B cell (primary cell): ENCODE data around the gene CEL. TPM values are rescaled to one million over a fixed set of nuclear protein-coding genes. Genes with fewer than 3 reads are reported as not detected.

Experiments used
- ATAC-seq: fragments of 200-7000 bp; cut with Tn5 transposase; one replicate; pipeline ENCODE4 v1.10.0; 2021; ENCODE audit warnings: low read depth, mild to moderate bottlenecking, moderate number of reproducible peaks, moderate library complexity
- CTCF ChIA-PET: fragments of 350-600 bp; sonication (Branson Sonifier 250); formaldehyde crosslinking; loops from one replicate; lab custom pipeline; 2021; ENCODE audit warnings: antibody characterized with exemption, inconsistent platforms; lab: Charles Lee
- POLR2A ChIA-PET: fragments of 350-600 bp; sonication (Branson Sonifier 250); formaldehyde crosslinking; loops from one replicate; lab custom pipeline; 2021; ENCODE audit warnings: antibody characterized with exemption; lab: Charles Lee
- DNase-seq: peaks from one replicate; pipeline ENCODE4 v3.0.0; 2013
- H2AFZ ChIP-seq: 2 replicates; pipeline ENCODE4 v1.6.1; 2012; ENCODE audit warnings: mild to moderate bottlenecking, low read depth, low read length; ENCODE audit not compliant: insufficient read depth, poor library complexity, severe bottlenecking
- H3K27ac ChIP-seq, 2 donors: 1 replicate in 1 of 2; 2 replicates in 1 of 2; pipeline ENCODE4 v1.5.1; 2012 to 2013; ENCODE audit warnings: low read length in 2 of 2, mild to moderate bottlenecking in 2 of 2, moderate library complexity in 1 of 2
- H3K27me3 ChIP-seq, 4 experiments: fragments of 200-600 bp in 1 of 4; sonication (generic) in 1 of 4; replicated peaks in 1 of 4; 1 replicate in 2 of 4; 2 replicates in 2 of 4; pipeline versions ENCODE4 v1.6.1 to v1.7.0; 2013 to 2016; ENCODE audit warnings: low read length in 3 of 4, mild to moderate bottlenecking in 2 of 4, mixed read lengths in 1 of 4, moderate library complexity in 1 of 4; ENCODE audit not compliant: insufficient read depth in 4 of 4, control insufficient read depth in 3 of 4; ENCODE audit errors: control extremely low read depth in 1 of 4
- H3K36me3 ChIP-seq, 2 experiments: replicated peaks in 1 of 2; 1 replicate in 1 of 2; 2 replicates in 1 of 2; pipeline versions ENCODE4 v1.6.1 to v1.7.1; 2013; ENCODE audit warnings: low read length in 1 of 2; ENCODE audit not compliant: insufficient read depth in 2 of 2, control insufficient read depth in 1 of 2; ENCODE audit errors: control extremely low read depth in 1 of 2, extremely low read depth in 1 of 2
- H3K4me1 ChIP-seq, 2 donors: fragments of 200-600 bp in 1 of 2; sonication (generic) in 1 of 2; 1 replicate in 1 of 2; 2 replicates in 1 of 2; pipeline versions ENCODE4 v1.5.1 to v1.6.1; 2013 to 2017; ENCODE audit warnings: low read length in 2 of 2; ENCODE audit not compliant: control insufficient read depth in 2 of 2, insufficient read depth in 2 of 2
- H3K4me2 ChIP-seq: replicated peaks from 2 replicates; pipeline ENCODE3; 2012; ENCODE audit warnings: mild to moderate bottlenecking, low read depth, low read length; ENCODE audit not compliant: poor library complexity, severe bottlenecking
- H3K4me3 ChIP-seq, 5 experiments: fragments of 200-600 bp in 1 of 5; sonication (generic) in 1 of 5; 1 replicate in 3 of 5; 2 replicates in 2 of 5; pipeline versions ENCODE4 v1.5.1 to v1.7.0; 2011 to 2016; ENCODE audit warnings: low read length in 4 of 5, mild to moderate bottlenecking in 4 of 5, low read depth in 2 of 5, control low read depth in 1 of 5, moderate library complexity in 1 of 5; ENCODE audit not compliant: insufficient read depth in 1 of 5; ENCODE audit errors: control extremely low read depth in 1 of 5, extremely low read depth in 1 of 5
- H3K79me2 ChIP-seq: fragments of 200-600 bp; sonication (generic); one replicate; pipeline ENCODE4 v1.6.0; 2016; ENCODE audit warnings: low read length; ENCODE audit not compliant: control insufficient read depth, insufficient read depth
- H3K9ac ChIP-seq: fragments of 200-600 bp; sonication (generic); 2 replicates; pipeline ENCODE4 v1.6.1; 2017; ENCODE audit warnings: mild to moderate bottlenecking, low read length, moderate library complexity
- H3K9me3 ChIP-seq, 3 donors: one replicate each; pipeline versions ENCODE4 v1.6.1 to v1.7.1; 2013; ENCODE audit warnings: low read length in 2 of 3; ENCODE audit not compliant: control insufficient read depth in 2 of 3, insufficient read depth in 1 of 3; ENCODE audit errors: control extremely low read depth in 1 of 3
- H4K20me1 ChIP-seq: 2 replicates; pipeline ENCODE4 v1.6.0; 2012; ENCODE audit warnings: mild to moderate bottlenecking, low read length; ENCODE audit not compliant: insufficient read depth, control insufficient read depth, poor library complexity, severe bottlenecking
- H3K27ac Mint-ChIP-seq: one replicate; pipeline ENCODE4 v1.8.0; 2021; ENCODE audit warnings: mixed read lengths
- H3K27me3 Mint-ChIP-seq: one replicate; pipeline ENCODE4 v1.8.0; 2021; ENCODE audit warnings: mixed read lengths
- H3K4me1 Mint-ChIP-seq: one replicate; pipeline ENCODE4 v1.8.0; 2021; ENCODE audit warnings: mixed read lengths
- H3K4me3 Mint-ChIP-seq: one replicate; pipeline ENCODE4 v1.8.0; 2021; ENCODE audit warnings: mixed read lengths
- H3K9me3 Mint-ChIP-seq: one replicate; pipeline ENCODE4 v1.8.0; 2022; ENCODE audit warnings: mixed read lengths; ENCODE audit not compliant: insufficient read depth
- EZH2 ChIP-seq: IDR thresholded peaks from 2 replicates; pipeline ENCODE4 v1.6.1; 2012; ENCODE audit warnings: borderline replicate concordance, low read depth, mild to moderate bottlenecking, moderate library complexity, low read length; ENCODE audit not compliant: insufficient read depth, poor library complexity, severe bottlenecking
- WGBS: methylation state at CpG from one replicate; pipeline ENCODE4 v1.1.5; 2013; ENCODE audit warnings: missing lambda C conversion rate; ENCODE audit not compliant: insufficient coverage; 5-methylcytosine and 5-hydroxymethylcytosine counted together
- intact Hi-C: fragments of 100-400 bp; cut with micrococcal nuclease; formaldehyde crosslinking; loops from one replicate; pipeline ENCODE4 v1.10.0; 2022
- polyA plus RNA-seq: library from polyadenylated mRNA; depleted of rRNA; stranded (reverse); fragments of >200 nt; gene quantifications from 2 replicates; pipeline ENCODE4 v1.2.3, GENCODE V29; 2012
- total RNA-seq, 2 donors: library from RNA; stranded (reverse); fragments of 120-200 nt in 1 of 2; gene quantifications; 1 replicate in 1 of 2; 2 replicates in 1 of 2; pipeline versions ENCODE4 v1.2.3 to v1.2.4, GENCODE V29; 2013 to 2022
- TF ChIP-seq, protein P1 (sequence below): fragments of 200-600 bp; IDR thresholded peaks from one replicate; pipeline ENCODE4 v1.8.0; 2022; ENCODE audit warnings: antibody characterized with exemption, mild to moderate bottlenecking

Gene CEL
- total and polyA plus RNA-seq, 2 donors (not counting 1 experiment from before 2014, with no cell fraction given): 0.51 to 0.57 TPM

DNA sequence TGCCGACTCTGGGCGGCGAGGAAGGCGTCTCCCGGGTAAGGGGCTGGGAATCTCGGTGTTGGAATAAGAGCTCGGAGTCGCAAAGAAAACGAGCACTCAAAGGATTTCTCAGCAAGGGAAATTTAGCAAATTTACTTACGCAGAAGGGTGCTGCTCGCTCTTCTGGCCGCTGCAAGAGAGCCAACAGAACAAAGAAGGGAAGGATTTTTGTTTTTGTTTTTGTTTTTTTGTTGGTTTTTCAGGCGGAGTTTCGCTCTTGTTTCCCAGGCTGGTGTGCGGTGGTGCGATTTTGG lies 30.7 kb upstream of the CEL start:
- DNase-seq (no peak), ATAC-seq (no peak)
- peaks cover 66% of the 10 kb centered on the region for H3K79me2 ChIP-seq
- H3K4me3 Mint-ChIP-seq: peak overlapping the region; percentile 97
- ChIA-PET POLR2A (interaction anchor here (0.6 to 2.0 kb wide), 7 partner anchors 9 to 1352 kb away, joined by 3 to 10 read pairs (median 4); partner anchors contain the start of genes CFAP77 and SLC2A6), CTCF (interaction anchor here (1.1 to 4.3 kb wide), 7 partner anchors 9 to 155 kb away, joined by 3 to 53 read pairs (median 7); partner anchors contain the start of genes GBGT1 and GFI1B)
- 1% methylated on average over 16 of the region's 16 CpGs for WGBS
- peak overlapping the region; percentile 89 for H3K4me2 ChIP-seq
- H3K4me3 ChIP-seq: peak overlapping the region; percentile 87 to 99 (median 95)
- intact Hi-C loops: loop anchor here (5.0 kb wide), 1 partner anchor 386 kb away; the partner anchor contains the start of gene REXO4
- H3K9me3 ChIP-seq: no peaks in the 10 kb centered on the region
- peaks cover 16% of the 10 kb centered on the region for H4K20me1 ChIP-seq
- H3K27ac Mint-ChIP-seq: peak overlapping the region; percentile 98
- peaks cover 46% of the 10 kb centered on the region for H3K4me1 Mint-ChIP-seq
- H3K27me3 Mint-ChIP-seq: no peaks in the 10 kb centered on the region
- H3K27ac ChIP-seq: peak overlapping the region; percentile 42 to 76
- H3K9ac ChIP-seq: peak overlapping the region; percentile 94
- TF ChIP-seq EZH2: no peak
- TF ChIP-seq, protein P1, sequence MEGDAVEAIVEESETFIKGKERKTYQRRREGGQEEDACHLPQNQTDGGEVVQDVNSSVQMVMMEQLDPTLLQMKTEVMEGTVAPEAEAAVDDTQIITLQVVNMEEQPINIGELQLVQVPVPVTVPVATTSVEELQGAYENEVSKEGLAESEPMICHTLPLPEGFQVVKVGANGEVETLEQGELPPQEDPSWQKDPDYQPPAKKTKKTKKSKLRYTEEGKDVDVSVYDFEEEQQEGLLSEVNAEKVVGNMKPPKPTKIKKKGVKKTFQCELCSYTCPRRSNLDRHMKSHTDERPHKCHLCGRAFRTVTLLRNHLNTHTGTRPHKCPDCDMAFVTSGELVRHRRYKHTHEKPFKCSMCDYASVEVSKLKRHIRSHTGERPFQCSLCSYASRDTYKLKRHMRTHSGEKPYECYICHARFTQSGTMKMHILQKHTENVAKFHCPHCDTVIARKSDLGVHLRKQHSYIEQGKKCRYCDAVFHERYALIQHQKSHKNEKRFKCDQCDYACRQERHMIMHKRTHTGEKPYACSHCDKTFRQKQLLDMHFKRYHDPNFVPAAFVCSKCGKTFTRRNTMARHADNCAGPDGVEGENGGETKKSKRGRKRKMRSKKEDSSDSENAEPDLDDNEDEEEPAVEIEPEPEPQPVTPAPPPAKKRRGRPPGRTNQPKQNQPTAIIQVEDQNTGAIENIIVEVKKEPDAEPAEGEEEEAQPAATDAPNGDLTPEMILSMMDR: no peak
- no peaks in the 10 kb centered on the region for H3K27me3 ChIP-seq
- H3K36me3 ChIP-seq: peaks cover 0 to 5% of the 10 kb centered on the region in 2 experiments
- H3K4me1 ChIP-seq: peaks cover 20 to 24% of the 10 kb centered on the region in 2 donors
- no peaks in the 10 kb centered on the region for H3K9me3 Mint-ChIP-seq
- H2AFZ ChIP-seq: peak overlapping the region; percentile 100

DNA sequence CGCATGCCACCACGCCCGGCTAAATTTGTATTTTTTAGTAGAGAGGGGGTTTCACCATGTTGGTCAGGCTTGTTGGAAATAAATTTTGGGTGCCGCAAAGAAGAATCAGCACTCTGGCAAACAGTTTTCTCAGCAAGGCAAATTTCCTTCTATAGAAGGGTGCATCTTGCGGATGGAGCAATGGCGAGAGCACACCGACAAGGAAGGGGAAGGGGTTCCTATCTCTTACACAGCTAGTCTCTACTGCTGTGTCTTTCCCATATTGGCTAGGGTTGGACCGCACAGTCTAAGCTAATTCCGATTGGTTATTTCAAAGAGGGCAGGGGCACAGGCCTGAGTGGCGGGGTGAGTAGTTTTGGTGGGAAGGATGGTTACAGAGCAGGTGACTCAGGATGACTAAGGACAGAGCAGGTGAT lies 30.3 kb upstream of the CEL start:
- intact Hi-C loops: loop anchor here (5.0 kb wide), 1 partner anchor 386 kb away; the partner anchor contains the start of gene REXO4
- H3K4me3 Mint-ChIP-seq: peak overlapping the region; percentile 97
- H3K27me3 Mint-ChIP-seq: no peaks in the 10 kb centered on the region
- peaks cover 46% of the 10 kb centered on the region for H3K4me1 Mint-ChIP-seq
- peak overlapping the region; percentile 94 for H3K9ac ChIP-seq
- no peak for TF ChIP-seq EZH2
- TF ChIP-seq, protein P1: no peak
- peaks cover 20 to 24% of the 10 kb centered on the region in 2 donors for H3K4me1 ChIP-seq
- peak overlapping the region in 1 of 2 donors; percentile 76 for H3K27ac ChIP-seq
- H3K4me3 ChIP-seq: peak overlapping the region; percentile 87 to 99 (median 95)
- WGBS: 86% methylated on average over 5 of the region's 10 CpGs
- H4K20me1 ChIP-seq: peaks cover 21% of the 10 kb centered on the region
- no peaks in the 10 kb centered on the region for H3K27me3 ChIP-seq
- POLR2A ChIA-PET: interaction anchor here (0.6 to 2.0 kb wide), 6 partner anchors 9 to 1352 kb away, joined by 3 to 10 read pairs (median 4); partner anchors contain the start of genes CFAP77 and SLC2A6
- peak overlapping the region; percentile 100 for H2AFZ ChIP-seq
- CTCF ChIA-PET: interaction anchor here (1.1 to 4.3 kb wide), 7 partner anchors 9 to 154 kb away, joined by 3 to 53 read pairs (median 7); partner anchors contain the start of genes GBGT1 and GFI1B
- no peaks in the 10 kb centered on the region for H3K9me3 ChIP-seq
- peaks cover 0 to 5% of the 10 kb centered on the region in 2 experiments for H3K36me3 ChIP-seq
- H3K79me2 ChIP-seq: peaks cover 70% of the 10 kb centered on the region
- peak overlapping the region; percentile 89 for H3K4me2 ChIP-seq
- ATAC-seq (no peak), DNase-seq (no peak)
- H3K9me3 Mint-ChIP-seq: no peaks in the 10 kb centered on the region
- peak overlapping the region; percentile 69 for H3K27ac Mint-ChIP-seq
